HG02981 (cell line): ENCODE data around the gene FRZB.

ENCODE experiments used
- ATAC-seq: cut with Tn5 transposase; IDR thresholded peaks from one replicate; pipeline ENCODE4 v1.9.1; 2021; ENCODE audit warnings: mild to moderate bottlenecking, moderate library complexity; ENCODE audit not compliant: unreplicated experiment

FRZB gene

DNA sequence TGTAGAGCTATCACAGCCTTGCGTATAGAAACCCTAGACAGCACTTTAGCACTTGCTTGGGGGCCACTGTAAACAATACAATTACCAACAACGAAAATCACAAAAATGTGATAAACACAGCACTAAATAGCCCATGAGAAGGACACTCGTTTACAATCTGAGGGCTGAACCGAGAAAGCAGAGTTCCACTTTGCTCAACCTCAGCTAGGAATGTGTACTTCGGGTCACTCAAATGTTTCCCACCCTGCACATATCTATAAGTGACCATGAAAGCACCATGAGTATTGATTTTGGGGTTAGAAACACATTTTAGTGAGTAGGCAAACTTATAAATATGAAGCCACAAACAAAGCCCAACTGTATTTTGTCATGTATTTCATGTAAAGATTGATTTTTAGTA lies 62.3 kb downstream of the FRZB start:
- no peak for ATAC-seq

DNA sequence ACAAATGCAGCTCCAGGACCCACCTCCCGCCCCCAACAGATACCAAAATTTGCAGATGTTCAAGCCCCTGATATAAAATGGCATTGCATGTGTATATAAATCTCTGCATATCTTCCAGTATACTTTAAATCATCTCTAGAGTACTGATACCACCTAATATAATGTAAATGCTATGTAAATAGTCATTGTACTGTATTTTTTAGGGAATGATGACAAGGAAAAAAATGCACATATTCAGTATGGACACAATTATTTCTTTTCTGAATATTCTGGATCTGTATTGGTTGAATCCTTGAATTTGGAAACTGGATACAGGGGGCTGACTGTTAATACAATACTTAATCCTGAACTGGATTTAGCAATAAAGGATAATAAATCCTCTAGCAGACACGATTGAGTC lies 67.7 kb downstream of the FRZB start:
- no peak for ATAC-seq

DNA sequence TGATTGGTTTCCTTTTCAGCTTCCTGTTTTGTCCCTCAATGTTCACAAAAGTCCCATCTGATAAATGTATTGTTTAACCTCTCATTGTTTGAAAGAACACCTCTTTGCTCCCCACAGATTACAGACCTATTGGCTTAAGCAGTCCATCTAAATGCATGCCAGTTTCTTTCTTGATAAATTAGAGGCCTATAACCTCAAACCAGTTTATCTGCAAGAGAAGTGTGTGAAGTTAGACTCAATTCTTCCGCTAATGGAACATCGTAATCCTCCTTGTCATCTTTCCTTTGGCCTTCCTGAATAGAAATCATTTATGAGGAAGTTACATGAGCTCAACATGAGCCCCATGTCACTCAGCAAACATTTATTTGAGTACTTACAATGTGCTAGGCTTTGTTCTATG lies 74.0 kb downstream of the FRZB start:
- ATAC-seq: no peak

DNA sequence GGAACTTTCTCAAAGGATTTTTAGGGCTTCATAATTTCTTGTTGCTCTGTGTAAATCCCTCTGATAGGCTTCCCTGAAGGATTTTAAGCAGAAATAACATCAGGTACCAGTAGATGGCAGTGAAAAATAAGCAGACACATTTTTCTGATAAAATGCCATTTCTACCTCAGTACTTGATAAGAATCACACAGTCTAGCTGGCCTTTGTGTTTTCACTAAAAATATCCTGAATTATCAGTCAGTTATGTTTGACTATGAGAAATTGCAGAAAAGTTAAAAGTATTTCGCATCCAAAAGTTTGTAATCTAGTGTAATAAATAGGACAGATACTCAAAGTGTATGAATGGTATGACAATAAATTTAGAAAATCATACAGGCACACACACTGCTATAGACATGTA lies 81.7 kb downstream of the FRZB start:
- ATAC-seq: no peak

DNA sequence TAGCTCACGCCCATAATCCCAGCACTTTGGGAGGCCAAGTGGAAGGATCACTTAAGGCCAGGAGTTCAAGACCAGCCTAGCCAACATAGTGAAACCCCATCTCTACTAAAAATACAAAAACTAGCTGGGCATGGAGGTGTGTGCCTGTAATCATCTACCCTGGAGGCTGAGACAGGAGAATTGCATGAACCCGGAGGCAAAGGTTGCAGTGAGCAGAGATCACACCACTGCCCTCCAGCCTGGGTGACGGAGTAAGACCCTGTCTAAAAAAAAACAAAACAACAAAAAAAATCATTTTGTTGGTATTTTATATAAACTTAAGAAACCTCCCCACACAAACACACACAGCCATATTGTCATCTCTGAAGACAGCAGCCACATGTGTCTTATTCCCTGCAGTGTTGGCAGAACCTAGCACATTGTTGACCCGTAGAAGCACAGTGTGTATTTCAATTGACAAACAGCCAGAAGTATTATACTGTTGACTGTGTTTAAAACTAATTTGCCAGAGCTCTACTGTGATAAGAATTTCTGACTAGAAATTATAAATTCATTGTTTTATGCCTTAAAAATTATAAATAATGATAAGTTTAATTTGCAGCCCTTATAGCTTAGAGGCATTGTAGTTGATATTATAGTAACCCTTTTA lies 82.3 kb downstream of the FRZB start:
- ATAC-seq: no peak
